ENCODE measurements around the gene BPIFB4. TPM values are rescaled to one million over a fixed set of nuclear protein-coding genes. Genes with fewer than 3 reads are reported as not detected.

The BPIFB4 gene
- total and polyA plus RNA-seq, 2 donors from 2014 or later: not detected

DNA sequence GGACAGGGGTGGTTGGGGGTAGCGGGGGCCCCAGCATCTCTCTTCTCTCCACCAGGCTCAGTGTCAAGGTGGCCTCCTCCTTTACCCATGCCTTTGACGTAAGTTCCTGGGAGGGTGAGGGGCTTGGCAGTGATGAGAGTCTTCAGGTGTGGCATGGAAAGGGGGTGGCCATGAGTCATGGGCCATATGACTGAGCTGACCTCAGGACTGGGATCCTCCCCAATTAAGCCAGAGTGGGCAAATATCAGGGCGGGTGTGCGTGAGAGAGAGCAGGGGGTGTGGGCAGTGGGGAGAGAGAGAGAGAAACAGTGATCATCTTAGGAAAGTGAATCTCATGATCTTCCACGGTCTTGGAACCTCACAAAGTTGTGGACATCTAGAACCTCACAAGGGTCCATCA, 8.2 kb upstream of the BPIFB4 start:
- Histone ChIP-seq H3K9ac (ENCODE audit: low read length in 3 of 3) (no peak overlapping the region), H3K27ac (ENCODE audit: low read depth in 2 of 2, low read length in 2 of 2) (no peak overlapping the region), H3K4me1 (ENCODE audit: control insufficient read depth in 2 of 3, insufficient read depth in 2 of 3, low read depth in 1 of 3, low read length in 3 of 3) (no peaks in the 10 kb centered on the region), H3K27me3 (ENCODE audit: control insufficient read depth, insufficient read depth, low read length) (no peaks in the 10 kb centered on the region), H3K36me3 (ENCODE audit: control insufficient read depth in 2 of 3, insufficient read depth in 3 of 3, low read length in 3 of 3) (no peaks in the 10 kb centered on the region), H3K4me3 (ENCODE audit: low read length in 3 of 3) (no peak overlapping the region), H3K9me3 (ENCODE audit: control insufficient read depth in 2 of 3, insufficient read depth in 1 of 3, low read length in 3 of 3) (no peaks in the 10 kb centered on the region)
- TF ChIP-seq, protein P1, sequence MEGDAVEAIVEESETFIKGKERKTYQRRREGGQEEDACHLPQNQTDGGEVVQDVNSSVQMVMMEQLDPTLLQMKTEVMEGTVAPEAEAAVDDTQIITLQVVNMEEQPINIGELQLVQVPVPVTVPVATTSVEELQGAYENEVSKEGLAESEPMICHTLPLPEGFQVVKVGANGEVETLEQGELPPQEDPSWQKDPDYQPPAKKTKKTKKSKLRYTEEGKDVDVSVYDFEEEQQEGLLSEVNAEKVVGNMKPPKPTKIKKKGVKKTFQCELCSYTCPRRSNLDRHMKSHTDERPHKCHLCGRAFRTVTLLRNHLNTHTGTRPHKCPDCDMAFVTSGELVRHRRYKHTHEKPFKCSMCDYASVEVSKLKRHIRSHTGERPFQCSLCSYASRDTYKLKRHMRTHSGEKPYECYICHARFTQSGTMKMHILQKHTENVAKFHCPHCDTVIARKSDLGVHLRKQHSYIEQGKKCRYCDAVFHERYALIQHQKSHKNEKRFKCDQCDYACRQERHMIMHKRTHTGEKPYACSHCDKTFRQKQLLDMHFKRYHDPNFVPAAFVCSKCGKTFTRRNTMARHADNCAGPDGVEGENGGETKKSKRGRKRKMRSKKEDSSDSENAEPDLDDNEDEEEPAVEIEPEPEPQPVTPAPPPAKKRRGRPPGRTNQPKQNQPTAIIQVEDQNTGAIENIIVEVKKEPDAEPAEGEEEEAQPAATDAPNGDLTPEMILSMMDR (IDR thresholded peaks at IDR 0.05; ENCODE audit: borderline replicate concordance, extremely low read depth, insufficient read depth): no peak
- intact Hi-C loops (cut with DNase I): no loop called here
- FAIRE-seq (no peak), DNase-seq (no peak)

DNA sequence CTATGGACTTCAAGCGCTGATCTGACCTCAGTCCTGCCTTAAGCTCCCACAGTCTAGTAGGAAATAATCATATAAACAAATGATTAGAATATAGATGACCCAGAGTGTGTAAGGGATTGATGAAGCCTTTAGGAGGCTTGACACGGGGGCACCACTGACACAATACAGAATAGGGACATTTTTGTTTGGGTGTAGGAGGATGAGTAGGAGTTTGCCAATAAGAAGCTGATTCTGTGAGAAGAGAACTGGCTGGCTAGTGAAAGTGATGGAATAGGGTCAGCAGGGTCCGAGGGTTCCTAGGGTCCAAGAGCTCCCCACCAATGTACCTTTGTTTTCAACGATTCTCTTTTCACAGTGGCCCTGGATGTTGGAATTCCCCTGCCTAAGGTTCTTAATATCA, 7.1 kb upstream of the BPIFB4 start:
- TF ChIP-seq, protein P1 (IDR thresholded peaks at IDR 0.05; ENCODE audit: borderline replicate concordance, extremely low read depth, insufficient read depth): no peak
- no peak overlapping the region for H3K4me3 ChIP-seq (ENCODE audit: low read length in 3 of 3)
- DNase-seq (no peak), FAIRE-seq (no peak)
- intact Hi-C loops (cut with DNase I): no loop called here
- no peaks in the 10 kb centered on the region for H3K9me3 ChIP-seq (ENCODE audit: control insufficient read depth in 2 of 3, insufficient read depth in 1 of 3, low read length in 3 of 3)
- H3K27ac ChIP-seq (ENCODE audit: low read depth in 2 of 2, low read length in 2 of 2): no peak overlapping the region
- no peaks in the 10 kb centered on the region for H3K36me3 ChIP-seq (ENCODE audit: control insufficient read depth in 2 of 3, insufficient read depth in 3 of 3, low read length in 3 of 3)
- H3K27me3 ChIP-seq (ENCODE audit: control insufficient read depth, insufficient read depth, low read length): no peaks in the 10 kb centered on the region
- no peak overlapping the region for H3K9ac ChIP-seq (ENCODE audit: low read length in 3 of 3)
- H3K4me1 ChIP-seq (ENCODE audit: control insufficient read depth in 2 of 3, insufficient read depth in 2 of 3, low read depth in 1 of 3, low read length in 3 of 3): no peaks in the 10 kb centered on the region

DNA sequence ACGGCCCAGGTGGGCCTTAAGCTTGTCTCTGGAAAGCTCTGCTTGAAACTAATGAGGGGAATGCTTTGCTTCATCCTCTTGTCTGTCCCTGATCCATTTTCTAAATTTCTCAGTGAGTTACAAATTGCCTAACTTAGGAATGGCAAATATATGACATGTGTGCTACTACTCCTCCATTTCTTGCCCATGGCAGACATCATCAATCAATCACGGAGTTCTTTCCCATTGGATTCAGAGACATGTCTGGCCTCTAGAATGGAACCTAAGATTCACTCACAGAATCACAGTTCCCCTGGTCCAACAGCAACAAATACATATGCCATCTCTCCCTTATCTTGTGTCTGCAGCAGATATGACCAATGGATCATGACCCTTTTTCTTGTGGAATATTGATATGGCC, 6.6 kb upstream of the BPIFB4 start:
- DNase-seq: no peak
- Histone ChIP-seq H3K4me1 (ENCODE audit: control insufficient read depth in 2 of 3, insufficient read depth in 2 of 3, low read depth in 1 of 3, low read length in 3 of 3) (no peaks in the 10 kb centered on the region), H3K36me3 (ENCODE audit: control insufficient read depth in 2 of 3, insufficient read depth in 3 of 3, low read length in 3 of 3) (no peaks in the 10 kb centered on the region), H3K27ac (ENCODE audit: low read depth in 2 of 2, low read length in 2 of 2) (no peak overlapping the region), H3K27me3 (ENCODE audit: control insufficient read depth, insufficient read depth, low read length) (no peaks in the 10 kb centered on the region), H3K9ac (ENCODE audit: low read length in 3 of 3) (no peak overlapping the region), H3K4me3 (ENCODE audit: low read length in 3 of 3) (no peak overlapping the region), H3K9me3 (ENCODE audit: control insufficient read depth in 2 of 3, insufficient read depth in 1 of 3, low read length in 3 of 3) (no peaks in the 10 kb centered on the region)
- intact Hi-C loops (cut with DNase I): no loop called here
- no peak for FAIRE-seq
- TF ChIP-seq, protein P1 (IDR thresholded peaks at IDR 0.05; ENCODE audit: borderline replicate concordance, extremely low read depth, insufficient read depth): no peak

- no peak for DNase-seq
- no peaks in the 10 kb centered on the region for H3K36me3 ChIP-seq (ENCODE audit: control insufficient read depth in 2 of 3, insufficient read depth in 3 of 3, low read length in 3 of 3)
- FAIRE-seq: no peak
- TF ChIP-seq, protein P1 (IDR thresholded peaks at IDR 0.05; ENCODE audit: borderline replicate concordance, extremely low read depth, insufficient read depth): no peak
- H3K9ac ChIP-seq (ENCODE audit: low read length in 3 of 3): no peak overlapping the region
- no peaks in the 10 kb centered on the region for H3K9me3 ChIP-seq (ENCODE audit: control insufficient read depth in 2 of 3, insufficient read depth in 1 of 3, low read length in 3 of 3)
- H3K27ac ChIP-seq (ENCODE audit: low read depth in 2 of 2, low read length in 2 of 2): no peak overlapping the region
- H3K27me3 ChIP-seq (ENCODE audit: control insufficient read depth, insufficient read depth, low read length): no peaks in the 10 kb centered on the region
- H3K4me1 ChIP-seq (ENCODE audit: control insufficient read depth in 2 of 3, insufficient read depth in 2 of 3, low read depth in 1 of 3, low read length in 3 of 3): no peaks in the 10 kb centered on the region
- no peak overlapping the region for H3K4me3 ChIP-seq (ENCODE audit: low read length in 3 of 3)
- intact Hi-C loops (cut with DNase I): no loop called here
Observed at GRCh38 chr20:33074675-33075074, 4.8 kb upstream of the BPIFB4 start.
